D341Med (cell line): ENCODE measurements around the gene MRPL21.

Source experiments
- DNase-seq: peaks from one replicate; pipeline ENCODE4 v3.0.0; 2012; ENCODE audit warnings: low spot score

The MRPL21 gene

GRCh38 chr11:68903288-68904247 lies at the start of gene MRPL21, which contains the start of gene IGHMBP2:
MRPL21 (minus strand) TSS chr11:68903832; CDS start chr11:68903810, 22 bp downstream.
IGHMBP2 (plus strand) TSS chr11:68903891; CDS start chr11:68903953, 62 bp downstream.
- DNase-seq = peak; percentile 94

GRCh38 chr11:68950762-68951161 lies 47.1 kb upstream of the MRPL21 start:
- no peak for DNase-seq

GRCh38 chr11:68950270-68950669 lies 46.6 kb upstream of the MRPL21 start:
- DNase-seq = peak; percentile 63

GRCh38 chr11:68948935-68949334 lies 45.3 kb upstream of the MRPL21 start:
- no peak for DNase-seq

- DNase-seq = no peak
Observed at GRCh38 chr11:68948496-68948895, 44.9 kb upstream of the MRPL21 start.

- DNase-seq = no peak
Observed at GRCh38 chr11:68947151-68947550, 43.5 kb upstream of the MRPL21 start.

GRCh38 chr11:68946416-68947090 lies 42.9 kb upstream of the MRPL21 start:
- DNase-seq = no peak

- peak; percentile 23 for DNase-seq
Observed at GRCh38 chr11:68942751-68943271, 39.2 kb upstream of the MRPL21 start.

GRCh38 chr11:68942095-68942620 lies 38.5 kb upstream of the MRPL21 start:
- peak; percentile 22 for DNase-seq

- peak; percentile 25 for DNase-seq
Observed at GRCh38 chr11:68941324-68942094, 37.9 kb upstream of the MRPL21 start.

- DNase-seq = peak; percentile 20
Observed at GRCh38 chr11:68940651-68941323, 37.2 kb upstream of the MRPL21 start.

- DNase-seq = peak; percentile 15
Observed at GRCh38 chr11:68939583-68940555, 36.2 kb upstream of the MRPL21 start.

- peak; percentile 22 for DNase-seq
Observed at GRCh38 chr11:68938816-68939582, 35.4 kb upstream of the MRPL21 start.

- peak; percentile 15 for DNase-seq
Observed at GRCh38 chr11:68938088-68938487, 34.5 kb upstream of the MRPL21 start.

- peak; percentile 18 for DNase-seq
Observed at GRCh38 chr11:68936676-68937620, 33.3 kb upstream of the MRPL21 start.

GRCh38 chr11:68936358-68936636 lies 32.7 kb upstream of the MRPL21 start:
- no peak for DNase-seq

- DNase-seq = peak; percentile 17
Observed at GRCh38 chr11:68935516-68936357, 32.1 kb upstream of the MRPL21 start.
